ENCODE data around the gene LRRC1. TPM values are rescaled to one million over a fixed set of nuclear protein-coding genes. Genes with fewer than 3 reads are reported as not detected.
A peak's percentile ranks its signal among the peaks of the same experiment; 100 is the strongest.

LRRC1 gene
- total RNA-seq, 1 experiment from 2014 or later = 18.1 TPM

DNA sequence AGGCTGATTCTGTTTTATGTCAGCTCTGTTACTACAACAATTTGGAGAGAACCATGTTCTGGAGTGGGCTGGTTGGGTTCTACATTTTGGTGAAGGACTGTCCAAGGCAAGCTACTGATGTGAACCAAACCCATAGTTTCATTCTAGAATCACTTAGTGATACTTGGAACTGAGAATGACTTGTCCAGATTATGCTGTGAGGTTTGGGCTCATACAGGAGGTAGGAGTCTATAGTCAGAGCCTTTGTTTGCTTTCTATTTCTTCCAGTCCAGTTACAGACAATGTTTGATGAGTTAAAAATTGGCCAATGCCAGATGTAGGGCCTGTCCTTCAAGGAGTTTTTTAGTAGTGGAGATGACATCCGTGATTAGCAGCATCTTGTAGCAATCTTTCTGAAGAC, 97.9 kb downstream of the LRRC1 start:
- H3K9me3 ChIP-seq (ENCODE audit: low read length) = no peaks in the 10 kb centered on the region
- H2AFZ ChIP-seq (ENCODE audit: low read length) = no peak overlapping the region
- no TSS peak for BruUV-seq (replicated peaks)
- H3K79me2 ChIP-seq (ENCODE audit: low read length) = no peaks in the 10 kb centered on the region
- ChIA-PET CTCF (no interaction called here), POLR2A (ENCODE audit: unreplicated experiment) (no interaction called here)
- H3K4me3 ChIP-seq (ENCODE audit: low read length) = no peak overlapping the region
- intact Hi-C loops (cut with micrococcal nuclease) = no loop called here
- no peak overlapping the region for H3K9ac ChIP-seq (ENCODE audit: low read length)
- ATAC-seq = no peak
- no peaks in the 10 kb centered on the region for H4K20me1 ChIP-seq (ENCODE audit: low read length)
- no peak overlapping the region for H3K4me2 ChIP-seq (ENCODE audit: low read length)
- peaks cover 6% of the 10 kb centered on the region for H3K4me1 ChIP-seq (ENCODE audit: insufficient read depth, low read length)
- H3K27ac ChIP-seq (ENCODE audit: low read length) = no peak overlapping the region
- H3K36me3 ChIP-seq (ENCODE audit: low read depth, low read length) = no peaks in the 10 kb centered on the region
- no peak for DNase-seq
- H3F3A ChIP-seq (ENCODE audit: low read length, unreplicated experiment) = no peaks in the 10 kb centered on the region
- no peaks in the 10 kb centered on the region for H3K27me3 ChIP-seq (ENCODE audit: low read length)
- no peak for TF ChIP-seq EZH2phosphoT487 (IDR thresholded peaks at IDR 0.05; ENCODE audit: borderline replicate concordance, low read length)
- no peaks in the 10 kb centered on the region for H3K9me2 ChIP-seq (replicated peaks; ENCODE audit: low read length)

DNA sequence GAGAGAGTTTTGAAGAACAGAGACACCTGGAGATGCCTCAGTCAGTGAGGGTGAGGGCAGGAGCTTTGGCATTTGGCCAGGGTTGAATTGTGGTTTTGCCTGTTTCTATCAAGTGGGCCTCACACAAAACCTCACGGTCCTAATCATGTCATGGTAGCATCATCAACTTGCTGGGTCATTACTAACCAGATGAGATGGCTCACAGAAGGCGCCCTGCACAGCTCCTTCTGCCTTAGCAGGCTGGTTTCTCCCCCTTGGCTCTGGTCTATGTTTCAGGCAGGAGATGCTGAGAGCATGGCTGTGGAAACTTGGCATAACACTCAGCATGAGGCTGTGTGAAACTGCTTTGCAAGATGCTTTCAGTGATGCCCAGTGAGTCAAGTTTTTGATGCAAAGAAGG, 99.3 kb downstream of the LRRC1 start:
- DNase-seq = peak; percentile 50
- no peak overlapping the region for H3K9ac ChIP-seq (ENCODE audit: low read length)
- CTCF ChIA-PET = interaction anchor here (0.5 kb wide), 1 partner anchor 62 kb away, joined by 3 read pairs; no protein-coding TSS in a partner anchor
- no peaks in the 10 kb centered on the region for H3K27me3 ChIP-seq (ENCODE audit: low read length)
- H3K9me3 ChIP-seq (ENCODE audit: low read length) = no peaks in the 10 kb centered on the region
- no peak overlapping the region for H2AFZ ChIP-seq (ENCODE audit: low read length)
- BruUV-seq (replicated peaks) = no TSS peak
- no peaks in the 10 kb centered on the region for H3K9me2 ChIP-seq (replicated peaks; ENCODE audit: low read length)
- H3K27ac ChIP-seq (ENCODE audit: low read length) = no peak overlapping the region
- no peaks in the 10 kb centered on the region for H3F3A ChIP-seq (ENCODE audit: low read length, unreplicated experiment)
- TF ChIP-seq EZH2phosphoT487 (IDR thresholded peaks at IDR 0.05; ENCODE audit: borderline replicate concordance, low read length) = no peak
- TF ChIP-seq, protein P1, sequence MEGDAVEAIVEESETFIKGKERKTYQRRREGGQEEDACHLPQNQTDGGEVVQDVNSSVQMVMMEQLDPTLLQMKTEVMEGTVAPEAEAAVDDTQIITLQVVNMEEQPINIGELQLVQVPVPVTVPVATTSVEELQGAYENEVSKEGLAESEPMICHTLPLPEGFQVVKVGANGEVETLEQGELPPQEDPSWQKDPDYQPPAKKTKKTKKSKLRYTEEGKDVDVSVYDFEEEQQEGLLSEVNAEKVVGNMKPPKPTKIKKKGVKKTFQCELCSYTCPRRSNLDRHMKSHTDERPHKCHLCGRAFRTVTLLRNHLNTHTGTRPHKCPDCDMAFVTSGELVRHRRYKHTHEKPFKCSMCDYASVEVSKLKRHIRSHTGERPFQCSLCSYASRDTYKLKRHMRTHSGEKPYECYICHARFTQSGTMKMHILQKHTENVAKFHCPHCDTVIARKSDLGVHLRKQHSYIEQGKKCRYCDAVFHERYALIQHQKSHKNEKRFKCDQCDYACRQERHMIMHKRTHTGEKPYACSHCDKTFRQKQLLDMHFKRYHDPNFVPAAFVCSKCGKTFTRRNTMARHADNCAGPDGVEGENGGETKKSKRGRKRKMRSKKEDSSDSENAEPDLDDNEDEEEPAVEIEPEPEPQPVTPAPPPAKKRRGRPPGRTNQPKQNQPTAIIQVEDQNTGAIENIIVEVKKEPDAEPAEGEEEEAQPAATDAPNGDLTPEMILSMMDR (conservative IDR thresholded peaks at IDR 0.05; ENCODE audit: low read depth, low read length) = no peak
- TF ChIP-seq EZH2 (IDR thresholded peaks at IDR 0.05; ENCODE audit: low read length, unreplicated experiment) = no peak
- intact Hi-C loops (cut with micrococcal nuclease) = no loop called here
- peaks cover 6% of the 10 kb centered on the region for H3K4me1 ChIP-seq (ENCODE audit: insufficient read depth, low read length)
- no peaks in the 10 kb centered on the region for H4K20me1 ChIP-seq (ENCODE audit: low read length)
- no peaks in the 10 kb centered on the region for H3K79me2 ChIP-seq (ENCODE audit: low read length)
- no peak overlapping the region for H3K4me2 ChIP-seq (ENCODE audit: low read length)
- no peak for ATAC-seq
- H3K36me3 ChIP-seq (ENCODE audit: low read depth, low read length) = no peaks in the 10 kb centered on the region
- POLR2A ChIA-PET (ENCODE audit: unreplicated experiment) = no interaction called here
- H3K4me3 ChIP-seq (ENCODE audit: low read length) = no peak overlapping the region

DNA sequence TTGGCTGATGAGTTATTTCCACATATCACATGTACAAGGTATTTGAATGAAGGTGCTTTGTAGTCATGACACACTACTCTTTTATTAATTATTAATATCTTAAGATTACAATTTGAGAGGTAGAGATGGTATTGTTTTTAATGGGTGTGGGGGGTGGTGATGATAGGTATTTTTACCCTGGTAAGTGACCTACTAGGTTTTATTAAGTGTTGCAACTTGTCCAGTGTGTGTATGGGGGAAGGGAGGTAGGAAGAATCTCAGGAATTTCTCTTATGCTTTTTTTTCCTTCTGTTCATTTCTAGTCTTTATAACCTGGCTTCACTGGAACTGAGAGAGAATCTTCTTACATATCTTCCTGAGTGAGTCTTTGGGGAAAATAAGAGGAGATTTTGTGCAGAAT, 101.4 kb downstream of the LRRC1 start:
- CTCF ChIA-PET = no interaction called here
- BruUV-seq (replicated peaks) = no TSS peak
- DNase-seq (no peak), ATAC-seq (no peak)
- H3K79me2 ChIP-seq (ENCODE audit: low read length) = no peaks in the 10 kb centered on the region
- no peaks in the 10 kb centered on the region for H3K9me3 ChIP-seq (ENCODE audit: low read length)
- H3K4me2 ChIP-seq (ENCODE audit: low read length) = no peak overlapping the region
- no peak for TF ChIP-seq EZH2 (IDR thresholded peaks at IDR 0.05; ENCODE audit: low read length, unreplicated experiment)
- TF ChIP-seq, protein P1 (conservative IDR thresholded peaks at IDR 0.05; ENCODE audit: low read depth, low read length) = no peak
- no peak for TF ChIP-seq EZH2phosphoT487 (IDR thresholded peaks at IDR 0.05; ENCODE audit: borderline replicate concordance, low read length)
- no peak overlapping the region for H2AFZ ChIP-seq (ENCODE audit: low read length)
- intact Hi-C loops (cut with micrococcal nuclease) = no loop called here
- no peak overlapping the region for H3K9ac ChIP-seq (ENCODE audit: low read length)
- no peaks in the 10 kb centered on the region for H3F3A ChIP-seq (ENCODE audit: low read length, unreplicated experiment)
- H3K4me1 ChIP-seq (ENCODE audit: insufficient read depth, low read length) = peaks cover 6% of the 10 kb centered on the region
- no peaks in the 10 kb centered on the region for H4K20me1 ChIP-seq (ENCODE audit: low read length)
- POLR2A ChIA-PET (ENCODE audit: unreplicated experiment) = no interaction called here
- H3K27me3 ChIP-seq (ENCODE audit: low read length) = no peaks in the 10 kb centered on the region
- no peak overlapping the region for H3K27ac ChIP-seq (ENCODE audit: low read length)
- H3K36me3 ChIP-seq (ENCODE audit: low read depth, low read length) = no peaks in the 10 kb centered on the region
- no peaks in the 10 kb centered on the region for H3K9me2 ChIP-seq (replicated peaks; ENCODE audit: low read length)
- no peak overlapping the region for H3K4me3 ChIP-seq (ENCODE audit: low read length)

Data from PC-3 (cell line).